HUDEP-2 (cell line): ENCODE measurements around the gene PPP2CA.
A peak's percentile ranks its signal among the peaks of the same experiment; 100 is the strongest.
"Not testable (repeated sequence)": the region's sequence is repeated elsewhere in the genome, so short reads cannot be mapped to it uniquely, and the experiment has no call there.

Experiments
- DNase-seq, 76 experiments: peaks; one replicate each; lab custom pipeline; 2025; ENCODE audit not compliant: unreplicated experiment in 76 of 76; lab: John Stamatoyannopoulos, UW

The PPP2CA gene

GRCh38 chr5:134225780-134226440, at the start of gene PPP2CA:
Gene PPP2CA (minus strand): TSS chr5:134226073. CDS start chr5:134225861, 212 bp downstream.
- DNase-seq, result peak; percentile 64 to 98 (median 95)

- no peak for DNase-seq
These were observed 47.9 kb upstream of the PPP2CA start for GRCh38 chr5:134273642-134274395.

- no peak for DNase-seq
These were observed 45.2 kb upstream of the PPP2CA start for GRCh38 chr5:134271059-134271458.

- no peak for DNase-seq
These were observed 43.0 kb upstream of the PPP2CA start for GRCh38 chr5:134268919-134269318.

- no peak for DNase-seq
These were observed 42.2 kb upstream of the PPP2CA start for GRCh38 chr5:134268019-134268601.

GRCh38 chr5:134267366-134268018, 41.6 kb upstream of the PPP2CA start:
- peak in 1 of 76 experiments; percentile 5 for DNase-seq

- DNase-seq, result no peak
These were observed 37.9 kb upstream of the PPP2CA start for GRCh38 chr5:134263801-134264200.

GRCh38 chr5:134262629-134263028, 36.8 kb upstream of the PPP2CA start:
- DNase-seq, result not testable (repeated sequence)

- DNase-seq, result no peak
These were observed 33.0 kb upstream of the PPP2CA start for GRCh38 chr5:134258896-134259295.

GRCh38 chr5:134257176-134257575, 31.3 kb upstream of the PPP2CA start:
- DNase-seq, result no peak

GRCh38 chr5:134255418-134256150, 29.7 kb upstream of the PPP2CA start:
- no peak for DNase-seq

GRCh38 chr5:134253368-134254153, 27.7 kb upstream of the PPP2CA start:
- not testable (repeated sequence) for DNase-seq

GRCh38 chr5:134252671-134253070, 26.8 kb upstream of the PPP2CA start:
- no peak for DNase-seq

- DNase-seq, result no peak
These were observed 25.1 kb upstream of the PPP2CA start for GRCh38 chr5:134250949-134251348.

GRCh38 chr5:134249469-134250379, 23.9 kb upstream of the PPP2CA start:
- no peak for DNase-seq

- no peak for DNase-seq
These were observed 22.4 kb upstream of the PPP2CA start for GRCh38 chr5:134248256-134248655.

- DNase-seq, result no peak
These were observed 21.8 kb upstream of the PPP2CA start for GRCh38 chr5:134247428-134248224.
